HEK293 (cell line): ENCODE data around the gene GNS.

Experiments used
- CTCF ChIA-PET: fragments of 350-600 bp; formaldehyde crosslinking; extraction: SDS; loops from one replicate; lab custom pipeline; 2021; ENCODE audit warnings: antibody characterized with exemption; lab: Yijun Ruan, JAX
- POLR2A ChIA-PET: fragments of 300-600 bp; formaldehyde crosslinking; extraction: SDS; loops from one replicate; lab custom pipeline; 2020; ENCODE audit warnings: antibody characterized with exemption, inconsistent platforms; lab: Yijun Ruan, JAX
- H3K27ac ChIP-seq: fragments of 200-500 bp; sonication (Bioruptor generic); 2 replicates; pipeline ENCODE4 v1.5.1; 2014; ENCODE audit warnings: low read depth, low read length, control low read depth, inconsistent platforms; ENCODE audit errors: extremely low read depth
- H3K36me3 ChIP-seq, 2 experiments: fragments of 200-500 bp in 1 of 2; sonication (Bioruptor generic) in 1 of 2; 1 replicate in 1 of 2; 2 replicates in 1 of 2; pipeline ENCODE4 v1.5.1; 2014 to 2017; ENCODE audit warnings: inconsistent platforms in 2 of 2, low read length in 2 of 2; ENCODE audit not compliant: control insufficient read depth in 2 of 2, insufficient read depth in 1 of 2
- H3K4me1 ChIP-seq: fragments of 200-500 bp; sonication (Bioruptor generic); 2 replicates; pipeline ENCODE4 v1.5.1; 2014; ENCODE audit warnings: mild to moderate bottlenecking, low read length, inconsistent platforms; ENCODE audit not compliant: control insufficient read depth, insufficient read depth
- H3K4me3 ChIP-seq: 2 replicates; pipeline ENCODE4 v1.5.1; 2011; ENCODE audit warnings: low read depth, mild to moderate bottlenecking, control low read depth, low read length, moderate library complexity
- H3K9me3 ChIP-seq: fragments of 200-500 bp; sonication (Bioruptor generic); 2 replicates; pipeline ENCODE4 v1.5.1; 2014; ENCODE audit warnings: low read depth, low read length, inconsistent platforms; ENCODE audit not compliant: control insufficient read depth, insufficient read depth
- FEZF1 ChIP-seq: fragments of 450-650 bp; formaldehyde crosslinking; IDR thresholded peaks from 2 replicates; pipeline ENCODE4 v1.5.1; 2016; ENCODE audit warnings: missing biosample characterization, missing genetic modification characterization
- HOXA7 ChIP-seq: sonication (generic); formaldehyde crosslinking; IDR thresholded peaks from 2 replicates; pipeline ENCODE4 v1.8.1; 2022; ENCODE audit warnings: missing genetic modification reagents, borderline replicate concordance
- KLF1 ChIP-seq: fragments of 450-650 bp; formaldehyde crosslinking; IDR thresholded peaks from 2 replicates; pipeline ENCODE4 v1.5.1; 2016; ENCODE audit warnings: missing biosample characterization, missing genetic modification characterization
- MYNN ChIP-seq: fragments of 450-650 bp; formaldehyde crosslinking; IDR thresholded peaks from 2 replicates; pipeline ENCODE4 v1.5.1; 2016; ENCODE audit warnings: missing biosample characterization, missing genetic modification characterization, borderline replicate concordance
- OSR2 ChIP-seq: fragments of 450-650 bp; formaldehyde crosslinking; IDR thresholded peaks from 2 replicates; pipeline ENCODE4 v1.5.1; 2016; ENCODE audit warnings: missing biosample characterization, missing genetic modification characterization
- SALL2 ChIP-seq: fragments of 450-650 bp; formaldehyde crosslinking; IDR thresholded peaks from 2 replicates; pipeline ENCODE4 v1.5.0; 2017; ENCODE audit warnings: missing biosample characterization, mild to moderate bottlenecking, missing genetic modification characterization, borderline replicate concordance
- SCRT2 ChIP-seq: fragments of 450-650 bp; formaldehyde crosslinking; IDR thresholded peaks from 2 replicates; pipeline ENCODE4 v1.5.1; 2016; ENCODE audit warnings: missing biosample characterization, missing genetic modification characterization
- ZEB2 ChIP-seq: fragments of 450-650 bp; formaldehyde crosslinking; IDR thresholded peaks from 2 replicates; pipeline ENCODE4 v1.5.1; 2016; ENCODE audit warnings: missing biosample characterization, missing genetic modification characterization
- ZNF221 ChIP-seq: fragments of 450-650 bp; formaldehyde crosslinking; IDR thresholded peaks from 2 replicates; pipeline ENCODE4 v1.5.1; 2017; ENCODE audit warnings: missing biosample characterization, missing genetic modification characterization, borderline replicate concordance
- ZNF362 ChIP-seq: fragments of 450-650 bp; formaldehyde crosslinking; IDR thresholded peaks from 2 replicates; pipeline ENCODE4 v1.5.1; 2016; ENCODE audit warnings: missing biosample characterization, missing genetic modification characterization
- ZNF580 ChIP-seq: fragments of 450-650 bp; formaldehyde crosslinking; IDR thresholded peaks from 2 replicates; pipeline ENCODE4 v1.5.1; 2016; ENCODE audit warnings: missing biosample characterization, missing genetic modification characterization
- ZNF677 ChIP-seq: fragments of 450-650 bp; IDR thresholded peaks from 2 replicates; pipeline ENCODE4 v1.5.0; 2018; ENCODE audit warnings: missing biosample characterization, mild to moderate bottlenecking, missing genetic modification characterization, moderate library complexity
- ZNF701 ChIP-seq: fragments of 450-650 bp; formaldehyde crosslinking; IDR thresholded peaks from 2 replicates; pipeline ENCODE4 v1.5.1; 2016; ENCODE audit warnings: missing biosample characterization, missing genetic modification characterization
- ZNF768 ChIP-seq: fragments of 450-650 bp; formaldehyde crosslinking; IDR thresholded peaks from 2 replicates; pipeline ENCODE4 v1.5.1; 2018; ENCODE audit warnings: missing biosample characterization, mild to moderate bottlenecking, missing genetic modification characterization
- ZNF785 ChIP-seq: fragments of 450-650 bp; formaldehyde crosslinking; IDR thresholded peaks from 2 replicates; pipeline ENCODE4 v1.5.1; 2016; ENCODE audit warnings: missing biosample characterization, missing genetic modification characterization

The GNS gene

GRCh38 chr12:64679487-64680001, 79.7 kb downstream of the GNS start (continued):
- no peak for TF ChIP-seq MYNN (tag by site-specific recombination)
- TF ChIP-seq ZNF701 (tag by site-specific recombination) = no peak
- no peak for TF ChIP-seq HOXA7
- TF ChIP-seq ZNF785 = no peak

- Histone ChIP-seq H3K4me1 (peaks cover 39% of the 10 kb centered on the region), H3K27ac (no peak overlapping the region)
Observed at GRCh38 chr12:64678835-64679234, 80.4 kb downstream of the GNS start.

GRCh38 chr12:64678248-64678647, 81.0 kb downstream of the GNS start:
- Histone ChIP-seq H3K4me1 (peaks cover 40% of the 10 kb centered on the region), H3K9me3 (no peaks in the 10 kb centered on the region), H3K27ac (no peak overlapping the region), H3K36me3 (no peaks in the 10 kb centered on the region), H3K4me3 (no peak overlapping the region)
- POLR2A ChIA-PET = no interaction called here
- CTCF ChIA-PET = interaction anchor here (0.6 to 1.3 kb wide), 6 partner anchors 10 to 129 kb away, joined by 3 to 5 read pairs (median 4); no protein-coding TSS in a partner anchor
- peak; percentile 24; the same call in 1 of the 2 replicates for TF ChIP-seq ZEB2 (tag by site-specific recombination)
- peak; percentile 74 for TF ChIP-seq SCRT2 (tag by site-specific recombination)
- TF ChIP-seq SALL2 (tag by site-specific recombination) = no peak

More at GRCh38 chr12:64678835-64679234, 80.4 kb downstream of the GNS start:
- TF ChIP-seq ZNF221 (tag by site-specific recombination) (no peak), ZNF768 (tag by site-specific recombination) (peak; percentile 90), ZNF580 (0 out of 2 replicates have a peak, but pooled peaks have one; percentile 16), ZNF677 (tag by site-specific recombination) (no peak)
- H3K9me3 ChIP-seq = no peaks in the 10 kb centered on the region
- H3K36me3 ChIP-seq = no peaks in the 10 kb centered on the region
- H3K4me3 ChIP-seq = no peak overlapping the region
- CTCF ChIA-PET = interaction anchor here (0.9 to 1.2 kb wide), 3 partner anchors 11 to 129 kb away, joined by 3 to 5 read pairs (median 4); no protein-coding TSS in a partner anchor
- POLR2A ChIA-PET = interaction anchor here (1.2 to 1.3 kb wide), 2 partner anchors 13 to 70 kb away, joined by 3 to 5 read pairs; no protein-coding TSS in a partner anchor

GRCh38 chr12:64675795-64676194, 83.4 kb downstream of the GNS start:
- ChIA-PET CTCF (no interaction called here), POLR2A (interaction anchor here (0.7 kb wide), 1 partner anchor 19 kb away, joined by 5 read pairs; no protein-coding TSS in a partner anchor)
- Histone ChIP-seq H3K9me3 (no peaks in the 10 kb centered on the region), H3K4me1 (peaks cover 47% of the 10 kb centered on the region), H3K27ac (no peak overlapping the region), H3K36me3 (no peaks in the 10 kb centered on the region), H3K4me3 (no peak overlapping the region)
- TF ChIP-seq OSR2 (tag by site-specific recombination) (no peak), KLF1 (tag by site-specific recombination) (0 out of 2 replicates have a peak, but pooled peaks have one; percentile 20), FEZF1 (tag by site-specific recombination) (peak; percentile 63), ZNF362 (tag by site-specific recombination) (0 out of 2 replicates have a peak, but pooled peaks have one; percentile 64)
